HG03175 (cell line): Measurements from ENCODE around the gene P2RX6.
"Not testable (repeated sequence)": the region's sequence is repeated elsewhere in the genome, so short reads cannot be mapped to it uniquely, and the experiment has no call there.

ENCODE experiments used
- ATAC-seq: cut with Tn5 transposase; IDR thresholded peaks from one replicate; pipeline ENCODE4 v1.9.1; 2021; ENCODE audit warnings: mild to moderate bottlenecking, moderate library complexity; ENCODE audit not compliant: unreplicated experiment

The P2RX6 gene

DNA sequence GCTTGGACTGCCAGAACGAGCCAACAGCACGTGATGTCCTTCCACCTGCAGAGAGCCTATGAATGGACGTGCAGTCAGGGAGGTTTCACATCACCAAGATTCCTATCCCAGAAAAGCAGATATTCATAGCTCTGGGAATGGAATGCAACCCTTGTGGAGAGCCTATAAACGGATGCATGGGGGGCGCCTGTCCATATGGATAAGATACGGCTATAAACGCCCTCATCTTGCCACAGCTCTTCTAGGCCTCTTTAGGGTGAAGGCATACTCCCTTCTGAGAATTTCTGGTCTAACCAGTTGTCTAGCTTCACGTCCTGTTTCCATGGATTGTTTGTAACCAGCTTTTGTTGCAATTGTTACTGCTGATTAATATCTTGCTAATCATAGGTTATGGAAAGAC, 56.8 kb downstream of the P2RX6 start:
- not testable (repeated sequence) for ATAC-seq

DNA sequence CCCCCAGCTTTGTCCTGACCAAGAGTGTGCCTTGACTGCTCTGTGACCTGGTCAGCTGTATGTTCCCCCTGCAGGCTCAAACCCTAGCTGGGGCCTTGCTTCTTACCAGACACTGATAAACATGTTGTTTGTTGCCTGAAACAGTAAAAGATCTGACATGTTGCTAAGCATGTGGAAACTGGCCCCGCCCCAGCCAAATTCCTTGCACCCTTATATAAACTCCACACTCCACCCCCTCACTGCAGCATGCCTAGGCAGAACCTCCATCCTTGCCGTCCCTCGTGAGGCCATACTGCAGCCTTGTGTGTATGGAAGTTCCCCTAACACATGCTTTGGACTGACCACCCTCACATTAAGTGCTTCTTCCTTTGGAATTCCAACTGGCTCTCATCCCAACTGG, 58.1 kb downstream of the P2RX6 start:
- no peak for ATAC-seq

DNA sequence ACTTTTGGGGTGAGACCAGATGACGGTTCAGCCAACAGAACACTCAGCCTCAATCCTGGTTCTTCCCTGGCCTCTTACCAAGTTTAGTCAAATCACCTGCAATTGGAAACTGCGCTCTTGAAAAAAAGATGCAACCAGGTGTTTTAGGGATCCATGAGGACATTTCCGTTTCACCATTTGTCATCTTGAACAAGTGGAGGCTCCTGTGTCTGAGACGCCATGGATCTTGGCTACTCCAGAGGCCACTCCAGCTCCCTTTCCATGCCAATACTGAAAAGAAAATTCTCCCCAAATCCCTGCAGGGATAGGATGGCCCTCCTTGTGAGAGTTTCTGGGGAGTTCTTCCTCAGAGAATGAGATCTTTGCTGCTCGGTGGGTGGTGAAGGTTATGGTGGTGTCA, 58.5 kb downstream of the P2RX6 start:
- ATAC-seq: no peak

DNA sequence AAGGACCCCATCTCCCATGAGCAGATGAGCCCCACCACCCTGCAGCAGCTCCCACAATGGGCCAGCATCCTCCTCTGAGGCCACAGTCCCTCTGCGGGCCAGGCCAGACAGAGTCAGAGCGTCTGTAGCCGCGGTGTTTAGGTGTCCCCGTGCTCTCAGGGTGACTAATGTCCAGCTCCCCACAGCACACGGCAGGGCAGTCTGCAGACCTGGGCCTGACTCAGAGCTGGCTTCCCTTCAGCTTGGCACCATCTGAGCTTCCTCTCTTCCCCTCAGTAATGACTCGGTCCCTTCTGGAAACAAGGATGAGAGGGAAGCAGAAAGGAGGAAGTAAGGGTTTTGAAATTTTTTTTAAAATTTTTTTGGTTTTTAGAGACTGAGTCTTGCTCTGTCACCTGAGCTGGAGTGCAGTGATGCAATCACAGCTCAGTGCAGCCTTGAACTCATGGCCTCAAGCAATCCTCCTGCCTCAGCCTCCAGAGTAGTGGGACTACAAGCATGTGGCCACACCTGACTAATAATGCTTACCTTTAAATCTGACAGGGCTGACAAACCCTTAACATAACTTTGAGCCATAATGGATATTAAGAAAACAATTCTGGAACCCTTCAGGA, 59.2 kb downstream of the P2RX6 start:
- ATAC-seq: no peak

DNA sequence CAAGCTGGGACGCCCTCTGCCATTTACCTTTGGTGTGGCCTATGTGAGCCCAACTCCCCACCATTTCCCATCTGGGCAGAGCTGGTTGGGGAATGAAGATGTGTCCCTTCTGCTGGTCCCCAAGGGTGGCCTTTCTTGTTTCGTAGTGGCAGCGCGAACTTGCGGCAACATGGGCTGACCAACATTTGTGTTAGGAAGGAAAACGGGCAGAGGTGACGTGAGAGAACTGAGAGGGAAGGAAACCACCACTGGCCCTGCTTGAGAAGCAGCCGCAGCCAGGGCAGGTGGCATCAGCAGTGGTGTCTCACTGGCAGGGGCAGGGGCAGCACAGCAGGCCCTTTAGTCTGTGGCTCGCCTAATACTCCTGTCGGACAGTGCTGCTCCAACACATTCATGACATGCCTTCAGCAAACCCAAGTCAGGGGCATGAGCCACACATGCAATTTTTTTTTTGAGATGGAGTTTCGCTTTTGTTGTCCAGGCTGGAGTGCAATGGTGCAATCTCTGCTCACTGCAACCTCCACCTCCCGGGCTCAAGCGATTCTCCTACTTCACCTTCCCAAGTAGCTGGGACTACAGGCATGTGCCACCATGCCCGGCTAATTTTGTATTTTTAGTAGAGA, 60.7 kb downstream of the P2RX6 start:
- ATAC-seq: no peak

DNA sequence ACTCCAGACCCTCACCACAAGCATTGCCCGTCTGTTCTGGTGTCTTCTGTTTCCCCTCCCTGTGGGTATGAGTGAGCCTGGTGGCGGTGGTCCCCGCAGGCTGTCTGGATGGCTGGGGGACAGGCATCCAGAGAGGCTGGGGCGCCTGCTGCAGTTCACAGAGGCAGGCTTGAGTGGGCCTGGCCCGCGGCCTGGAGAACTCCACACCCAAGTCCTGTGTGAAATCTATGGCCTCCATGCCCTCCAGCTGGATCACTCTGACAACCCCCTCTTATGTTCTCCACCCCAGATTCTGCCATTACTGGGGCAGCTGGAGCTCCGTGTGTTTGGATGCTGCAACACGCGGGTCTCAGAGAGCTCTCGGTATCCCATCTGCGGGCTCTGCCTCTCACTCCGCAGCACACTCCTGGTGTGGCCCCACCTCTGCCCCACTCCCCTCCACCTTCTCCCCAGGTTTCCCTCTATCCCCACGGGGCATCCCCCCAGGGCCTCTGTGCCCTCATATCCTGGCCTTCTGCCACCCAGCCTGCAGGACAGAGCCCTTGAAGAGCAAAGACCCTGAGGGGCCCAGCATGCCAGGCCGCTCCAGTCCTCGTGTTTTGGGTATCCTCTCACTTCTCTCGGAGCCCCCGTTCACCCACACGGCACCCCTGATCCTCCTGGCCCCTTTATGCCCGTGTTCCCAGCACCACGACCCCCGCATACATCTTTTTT, 62.1 kb downstream of the P2RX6 start:
- no peak for ATAC-seq
